SK-N-SH treated with all-trans-retinoic acid at 6 μM for 48 hours (cell line): ENCODE results near the gene DNAJC4.

ENCODE experiments used
- ARNTL ChIP-seq: fragments of 450-650 bp; formaldehyde crosslinking; IDR thresholded peaks from 2 replicates; pipeline ENCODE4 v1.5.0; 2020; ENCODE audit warnings: low read depth, mild to moderate bottlenecking, moderate library complexity, borderline replicate concordance
- BACH2 ChIP-seq: fragments of 250-450 bp; sonication (Bioruptor Pico); IDR thresholded peaks from 2 replicates; pipeline ENCODE4 v1.9.0; 2021; ENCODE audit warnings: mild to moderate bottlenecking, borderline replicate concordance
- CSDC2 ChIP-seq: fragments of 250-450 bp; sonication (Bioruptor Pico); IDR thresholded peaks from 2 replicates; pipeline ENCODE4 v1.5.0; 2020; ENCODE audit warnings: mild to moderate bottlenecking, moderate library complexity
- TSHZ2 ChIP-seq: fragments of 250-450 bp; sonication (Bioruptor Pico); IDR thresholded peaks from 2 replicates; pipeline ENCODE4 v1.5.0; 2020; ENCODE audit warnings: mild to moderate bottlenecking, moderate library complexity
- ZFP3 ChIP-seq: fragments of 250-450 bp; sonication (Bioruptor Pico); IDR thresholded peaks from 2 replicates; pipeline ENCODE4 v1.5.0; 2020; ENCODE audit warnings: mild to moderate bottlenecking, moderate library complexity
- TF ChIP-seq, protein P1 (sequence below): fragments of 250-450 bp; sonication (Bioruptor Pico); IDR thresholded peaks from 2 replicates; pipeline ENCODE4 v1.5.1; 2021; ENCODE audit warnings: mild to moderate bottlenecking, moderate library complexity
- TF ChIP-seq, protein P2 (sequence below): fragments of 250-450 bp; sonication (Bioruptor Pico); IDR thresholded peaks from 2 replicates; pipeline ENCODE4 v1.8.0; 2021; ENCODE audit warnings: low read depth, mild to moderate bottlenecking, moderate library complexity, borderline replicate concordance

GRCh38 chr11:64261556-64262080, 31.3 kb downstream of the DNAJC4 start:
- TF ChIP-seq CSDC2 (CRISPR knock-in tag) (no peak), ZFP3 (no peak), ARNTL (CRISPR knock-in tag) (no peak), BACH2 (CRISPR knock-in tag) (no peak), TSHZ2 (no peak)
- TF ChIP-seq, protein P1, sequence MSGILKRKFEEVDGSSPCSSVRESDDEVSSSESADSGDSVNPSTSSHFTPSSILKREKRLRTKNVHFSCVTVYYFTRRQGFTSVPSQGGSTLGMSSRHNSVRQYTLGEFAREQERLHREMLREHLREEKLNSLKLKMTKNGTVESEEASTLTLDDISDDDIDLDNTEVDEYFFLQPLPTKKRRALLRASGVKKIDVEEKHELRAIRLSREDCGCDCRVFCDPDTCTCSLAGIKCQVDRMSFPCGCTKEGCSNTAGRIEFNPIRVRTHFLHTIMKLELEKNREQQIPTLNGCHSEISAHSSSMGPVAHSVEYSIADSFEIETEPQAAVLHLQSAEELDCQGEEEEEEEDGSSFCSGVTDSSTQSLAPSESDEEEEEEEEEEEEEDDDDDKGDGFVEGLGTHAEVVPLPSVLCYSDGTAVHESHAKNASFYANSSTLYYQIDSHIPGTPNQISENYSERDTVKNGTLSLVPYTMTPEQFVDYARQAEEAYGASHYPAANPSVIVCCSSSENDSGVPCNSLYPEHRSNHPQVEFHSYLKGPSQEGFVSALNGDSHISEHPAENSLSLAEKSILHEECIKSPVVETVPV (CRISPR knock-in tag), result no peak
- TF ChIP-seq, protein P2, sequence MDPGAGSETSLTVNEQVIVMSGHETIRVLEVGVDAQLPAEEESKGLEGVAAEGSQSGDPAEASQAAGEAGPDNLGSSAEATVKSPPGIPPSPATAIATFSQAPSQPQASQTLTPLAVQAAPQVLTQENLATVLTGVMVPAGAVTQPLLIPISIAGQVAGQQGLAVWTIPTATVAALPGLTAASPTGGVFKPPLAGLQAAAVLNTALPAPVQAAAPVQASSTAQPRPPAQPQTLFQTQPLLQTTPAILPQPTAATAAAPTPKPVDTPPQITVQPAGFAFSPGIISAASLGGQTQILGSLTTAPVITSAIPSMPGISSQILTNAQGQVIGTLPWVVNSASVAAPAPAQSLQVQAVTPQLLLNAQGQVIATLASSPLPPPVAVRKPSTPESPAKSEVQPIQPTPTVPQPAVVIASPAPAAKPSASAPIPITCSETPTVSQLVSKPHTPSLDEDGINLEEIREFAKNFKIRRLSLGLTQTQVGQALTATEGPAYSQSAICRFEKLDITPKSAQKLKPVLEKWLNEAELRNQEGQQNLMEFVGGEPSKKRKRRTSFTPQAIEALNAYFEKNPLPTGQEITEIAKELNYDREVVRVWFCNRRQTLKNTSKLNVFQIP, result no peak
